Spinal cord (tissue), 10 donors: ENCODE measurements around the gene TCL1B. TPM values are rescaled to one million over a fixed set of nuclear protein-coding genes. Genes with fewer than 3 reads are reported as not detected.

Experiments
- DNase-seq, 6 donors: peaks; one replicate each; pipeline versions ENCODE4 v3.0.0 to v3.0.0-alpha.2; 2013 to 2015; ENCODE audit warnings: low spot score in 6 of 6, low read depth in 4 of 6
- H3K27ac ChIP-seq: one replicate; pipeline ENCODE4 v1.5.1; 2013; ENCODE audit warnings: low read depth, low read length, control low read depth
- H3K27me3 ChIP-seq: one replicate; pipeline ENCODE4 v1.6.1; 2013; ENCODE audit warnings: low read length; ENCODE audit not compliant: control insufficient read depth, insufficient read depth
- H3K36me3 ChIP-seq: one replicate; pipeline ENCODE4 v1.6.1; 2013; ENCODE audit warnings: low read length; ENCODE audit not compliant: control insufficient read depth, insufficient read depth
- H3K4me1 ChIP-seq: one replicate; pipeline ENCODE4 v1.6.1; 2013; ENCODE audit warnings: low read length; ENCODE audit not compliant: control insufficient read depth, insufficient read depth
- H3K4me3 ChIP-seq: one replicate; pipeline ENCODE4 v1.5.1; 2013; ENCODE audit warnings: low read depth, low read length, control low read depth
- H3K9me3 ChIP-seq: one replicate; pipeline ENCODE4 v1.6.1; 2013; ENCODE audit warnings: low read length; ENCODE audit not compliant: control insufficient read depth, insufficient read depth
- WGBS: methylation state at CpG from one replicate; pipeline ENCODE4 v1.1.5; 2013; ENCODE audit warnings: missing lambda C conversion rate; ENCODE audit not compliant: insufficient coverage; 5-methylcytosine and 5-hydroxymethylcytosine counted together
- polyA plus RNA-seq, 2 donors: library from polyadenylated mRNA; unstranded; fragments of 120-200 nt; gene quantifications; one replicate each; pipeline ENCODE4 v1.2.1, GENCODE V29; 2013; ENCODE audit not compliant: insufficient read length in 2 of 2
- total RNA-seq, 2 donors: library from RNA; depleted of rRNA in 1 of 2; stranded (reverse); fragments of 120-200 nt in 1 of 2; fragments of >200 nt in 1 of 2; gene quantifications; one replicate each; pipeline versions ENCODE4 v1.2.3 to v1.2.4, GENCODE V29; 2013 to 2014
- donor health status: healthy.

Gene TCL1B
- total and polyA plus RNA-seq, 4 donors: not detected

- Histone ChIP-seq H3K4me3 (no peak overlapping the region), H3K4me1 (no peaks in the 10 kb centered on the region), H3K9me3 (no peaks in the 10 kb centered on the region), H3K27ac (no peak overlapping the region), H3K36me3 (no peaks in the 10 kb centered on the region), H3K27me3 (peaks cover 1% of the 10 kb centered on the region)
- no peak for DNase-seq
- 74% methylated on average over 5 of the region's 7 CpGs for WGBS
These were observed 11.5 kb downstream of the TCL1B start for GRCh38 chr14:95697764-95698163.

- H3K27ac ChIP-seq: no peak overlapping the region
- DNase-seq: no peak
- H3K36me3 ChIP-seq: no peaks in the 10 kb centered on the region
- no peak overlapping the region for H3K4me3 ChIP-seq
- H3K4me1 ChIP-seq: no peaks in the 10 kb centered on the region
- H3K27me3 ChIP-seq: no peaks in the 10 kb centered on the region
- H3K9me3 ChIP-seq: no peaks in the 10 kb centered on the region
These were observed 12.1 kb downstream of the TCL1B start for GRCh38 chr14:95698287-95698686.

- DNase-seq: no peak
- Histone ChIP-seq H3K27me3 (no peaks in the 10 kb centered on the region), H3K9me3 (no peaks in the 10 kb centered on the region), H3K4me3 (no peak overlapping the region), H3K27ac (no peak overlapping the region), H3K4me1 (no peaks in the 10 kb centered on the region), H3K36me3 (no peaks in the 10 kb centered on the region)
- WGBS: 84% methylated on average over 3 of the region's 5 CpGs
These were observed 13.2 kb downstream of the TCL1B start for GRCh38 chr14:95699412-95699811.

- no peak overlapping the region for H3K27ac ChIP-seq
- no peaks in the 10 kb centered on the region for H3K4me1 ChIP-seq
- no peaks in the 10 kb centered on the region for H3K27me3 ChIP-seq
- DNase-seq: no peak
- no peaks in the 10 kb centered on the region for H3K9me3 ChIP-seq
- no peak overlapping the region for H3K4me3 ChIP-seq
- WGBS: no CpG with 5 or more reads among the region's 5 CpGs
- no peaks in the 10 kb centered on the region for H3K36me3 ChIP-seq
These were observed 14.2 kb downstream of the TCL1B start for GRCh38 chr14:95700221-95700976.

GRCh38 chr14:95701846-95702221, 15.6 kb downstream of the TCL1B start:
- DNase-seq: peak in 1 of 6 donors; percentile 36
- Histone ChIP-seq H3K4me1 (no peaks in the 10 kb centered on the region), H3K4me3 (no peak overlapping the region), H3K27ac (no peak overlapping the region), H3K27me3 (no peaks in the 10 kb centered on the region), H3K36me3 (no peaks in the 10 kb centered on the region), H3K9me3 (no peaks in the 10 kb centered on the region)
- 56% methylated on average over 2 of the region's 4 CpGs for WGBS

GRCh38 chr14:95703341-95703740, 17.1 kb downstream of the TCL1B start:
- WGBS: no CpG with 5 or more reads among the region's 3 CpGs

GRCh38 chr14:95703805-95704204, 17.6 kb downstream of the TCL1B start:
- Histone ChIP-seq H3K36me3 (no peaks in the 10 kb centered on the region), H3K27me3 (no peaks in the 10 kb centered on the region), H3K9me3 (no peaks in the 10 kb centered on the region), H3K4me3 (no peak overlapping the region), H3K4me1 (no peaks in the 10 kb centered on the region), H3K27ac (no peak overlapping the region)
- WGBS: no CpG with 5 or more reads among the region's 3 CpGs
- no peak for DNase-seq

More at GRCh38 chr14:95703341-95703740, 17.1 kb downstream of the TCL1B start:
- Histone ChIP-seq H3K4me3 (no peak overlapping the region), H3K27me3 (no peaks in the 10 kb centered on the region), H3K9me3 (no peaks in the 10 kb centered on the region), H3K27ac (no peak overlapping the region), H3K36me3 (no peaks in the 10 kb centered on the region), H3K4me1 (no peaks in the 10 kb centered on the region)
- no peak for DNase-seq

GRCh38 chr14:95705518-95705917, 19.3 kb downstream of the TCL1B start:
- DNase-seq: no peak
- H3K4me3 ChIP-seq: no peak overlapping the region
- no CpG with 5 or more reads among the region's 4 CpGs for WGBS
- H3K27me3 ChIP-seq: no peaks in the 10 kb centered on the region
- H3K36me3 ChIP-seq: no peaks in the 10 kb centered on the region
- H3K27ac ChIP-seq: no peak overlapping the region
- H3K9me3 ChIP-seq: no peaks in the 10 kb centered on the region
- no peaks in the 10 kb centered on the region for H3K4me1 ChIP-seq

- DNase-seq: no peak
- WGBS: no CpG with 5 or more reads among the region's 5 CpGs
- Histone ChIP-seq H3K4me3 (no peak overlapping the region), H3K27me3 (no peaks in the 10 kb centered on the region), H3K9me3 (no peaks in the 10 kb centered on the region), H3K4me1 (no peaks in the 10 kb centered on the region), H3K27ac (no peak overlapping the region), H3K36me3 (no peaks in the 10 kb centered on the region)
These were observed 21.1 kb downstream of the TCL1B start for GRCh38 chr14:95707327-95707726.

- H3K27ac ChIP-seq: no peak overlapping the region
- no peak overlapping the region for H3K4me3 ChIP-seq
- peaks cover 2% of the 10 kb centered on the region for H3K9me3 ChIP-seq
- no peak for DNase-seq
- H3K36me3 ChIP-seq: no peaks in the 10 kb centered on the region
- WGBS: 94% methylated on average over 17 of the region's 17 CpGs
- peaks cover 7% of the 10 kb centered on the region for H3K4me1 ChIP-seq
- peaks cover 2% of the 10 kb centered on the region for H3K27me3 ChIP-seq
These were observed 23.9 kb downstream of the TCL1B start for GRCh38 chr14:95710106-95710505.
